GM18499 (cell line): Measurements from ENCODE around the gene GPSM1.
"Not testable (repeated sequence)": the region's sequence is repeated elsewhere in the genome, so short reads cannot be mapped to it uniquely, and the experiment has no call there.

ENCODE experiments used
- ATAC-seq: cut with Tn5 transposase; IDR thresholded peaks from one replicate; pipeline ENCODE4 v1.9.1; 2021; ENCODE audit warnings: moderate number of reproducible peaks; ENCODE audit not compliant: insufficient read depth, unreplicated experiment

Gene GPSM1

DNA sequence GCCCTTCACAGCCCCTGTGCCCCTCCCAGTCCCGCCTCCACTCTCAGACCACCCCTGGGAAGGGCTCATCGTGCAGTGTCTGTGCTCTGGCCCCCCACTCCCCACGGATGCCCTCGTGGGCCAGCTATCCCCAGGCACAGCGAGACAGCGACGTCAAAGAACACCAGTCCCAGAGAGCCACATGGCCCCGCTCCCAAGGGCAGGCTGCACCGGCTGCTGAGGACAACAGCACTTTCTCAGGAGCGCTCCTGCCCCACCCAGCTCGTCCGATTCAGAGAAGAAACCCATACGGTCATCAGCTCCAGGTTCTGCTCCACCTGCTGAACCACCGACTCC, 77.4 kb downstream of the GPSM1 start:
- no peak for ATAC-seq

GRCh38 chr9:136405481-136405880, 78.1 kb downstream of the GPSM1 start:
- no peak for ATAC-seq

DNA sequence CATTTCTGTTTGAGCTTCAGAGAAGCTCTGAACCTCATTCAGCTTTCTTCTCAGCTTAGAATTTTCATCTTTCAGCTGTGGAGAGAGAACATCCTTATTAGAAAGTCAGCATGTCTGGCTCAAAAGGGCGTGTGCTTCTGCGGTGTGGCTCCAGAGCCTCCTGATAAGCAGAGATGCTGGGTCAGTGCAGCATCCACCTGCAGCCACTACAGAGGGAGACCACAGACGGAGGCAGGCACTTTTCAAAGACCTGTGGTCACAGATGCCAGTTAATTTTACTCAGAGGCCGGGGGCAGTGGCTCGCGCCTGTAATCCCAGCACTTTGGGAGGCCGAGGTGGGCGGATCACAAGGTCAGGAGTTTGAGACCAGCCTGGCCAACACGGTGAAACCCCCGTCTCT, 78.6 kb downstream of the GPSM1 start:
- ATAC-seq, result not testable (repeated sequence)

- not testable (repeated sequence) for ATAC-seq
These were observed 79.7 kb downstream of the GPSM1 start for GRCh38 chr9:136407061-136407460.

- ATAC-seq, result no peak
These were observed 80.6 kb downstream of the GPSM1 start for GRCh38 chr9:136407911-136408310.
